PC-3 (cell line): Measurements from ENCODE around the gene EBF4. TPM values are rescaled to one million over a fixed set of nuclear protein-coding genes. Genes with fewer than 3 reads are reported as not detected.

Experiments
- ATAC-seq: fragments of 200-7000 bp; cut with Tn5 transposase; 2 replicates; pipeline ENCODE4 v1.9.1; 2020; ENCODE audit warnings: mild to moderate bottlenecking, moderate library complexity
- BruUV-seq: library from RNA; stranded (reverse); fragments of 400-500 nt; replicated peaks from 2 replicates; lab custom pipeline; 2021; lab: Mats Ljungman, UMichigan
- CTCF ChIA-PET: fragments of 300-600 bp; sonication (Branson Sonifier 250); formaldehyde crosslinking; loops from one replicate; lab custom pipeline; 2022; ENCODE audit warnings: antibody characterized with exemption; lab: Charles Lee
- POLR2A ChIA-PET: fragments of 300-600 bp; sonication (Branson Sonifier 250); formaldehyde crosslinking; loops from one replicate; lab custom pipeline; 2022; ENCODE audit warnings: antibody characterized with exemption; ENCODE audit not compliant: unreplicated experiment; lab: Charles Lee
- DNase-seq: peaks from one replicate; pipeline ENCODE4 v3.0.0-alpha.2; 2015
- H2AFZ ChIP-seq: fragments of 300-600 bp; sonication (generic); 2 replicates; pipeline ENCODE4 v1.6.0; 2016; ENCODE audit warnings: antibody characterized with exemption, low read length
- H3F3A ChIP-seq: fragments of 300-600 bp; sonication (generic); one replicate; pipeline ENCODE4 v1.6.0; 2017; ENCODE audit warnings: antibody characterized with exemption, low read length, control low read depth, mild to moderate bottlenecking; ENCODE audit not compliant: unreplicated experiment
- H3K27ac ChIP-seq: fragments of 300-600 bp; sonication (generic); 2 replicates; pipeline ENCODE4 v1.5.1; 2016; ENCODE audit warnings: mild to moderate bottlenecking, low read length
- H3K27me3 ChIP-seq: fragments of 300-600 bp; sonication (generic); 2 replicates; pipeline ENCODE4 v1.6.1; 2016; ENCODE audit warnings: low read length, mixed read lengths
- H3K36me3 ChIP-seq: fragments of 300-600 bp; sonication (generic); 2 replicates; pipeline ENCODE4 v1.6.1; 2016; ENCODE audit warnings: low read depth, mixed run types, low read length, mixed read lengths
- H3K4me1 ChIP-seq: fragments of 300-600 bp; sonication (generic); 2 replicates; pipeline ENCODE4 v1.5.1; 2016; ENCODE audit warnings: low read length; ENCODE audit not compliant: insufficient read depth
- H3K4me2 ChIP-seq: fragments of 300-600 bp; sonication (generic); 2 replicates; pipeline ENCODE4 v1.6.0; 2016; ENCODE audit warnings: low read length
- H3K4me3 ChIP-seq: fragments of 300-600 bp; sonication (generic); 2 replicates; pipeline ENCODE4 v1.5.1; 2016; ENCODE audit warnings: mild to moderate bottlenecking, low read length, mixed read lengths
- H3K79me2 ChIP-seq: fragments of 300-600 bp; sonication (generic); 2 replicates; pipeline ENCODE4 v1.6.1; 2017; ENCODE audit warnings: low read length, mixed read lengths
- H3K9ac ChIP-seq: fragments of 300-600 bp; sonication (generic); 2 replicates; pipeline ENCODE4 v1.6.0; 2016; ENCODE audit warnings: mild to moderate bottlenecking, low read length
- H3K9me2 ChIP-seq: fragments of 300-600 bp; sonication (generic); replicated peaks from 2 replicates; pipeline ENCODE4 v1.6.1; 2016; ENCODE audit warnings: mixed run types, low read length, mixed read lengths
- H3K9me3 ChIP-seq: fragments of 300-600 bp; sonication (generic); 2 replicates; pipeline ENCODE4 v1.6.1; 2016; ENCODE audit warnings: low read length, mixed read lengths
- H4K20me1 ChIP-seq: fragments of 300-600 bp; sonication (generic); 2 replicates; pipeline ENCODE4 v1.6.1; 2016; ENCODE audit warnings: low read length, mixed read lengths
- EZH2 ChIP-seq: fragments of 300-600 bp; sonication (generic); IDR thresholded peaks from one replicate; pipeline ENCODE4 v1.6.1; 2017; ENCODE audit warnings: antibody characterized with exemption, mild to moderate bottlenecking, low read length; ENCODE audit not compliant: unreplicated experiment
- EZH2phosphoT487 ChIP-seq: fragments of 300-600 bp; sonication (generic); IDR thresholded peaks from 2 replicates; pipeline ENCODE4 v1.6.1; 2018; ENCODE audit warnings: mild to moderate bottlenecking, antibody characterized with exemption, low read length, borderline replicate concordance
- intact Hi-C: fragments of 100-400 bp; cut with micrococcal nuclease; formaldehyde crosslinking; loops from 2 replicates; pipeline ENCODE4 v1.9.0; 2023
- total RNA-seq: library from RNA; depleted of rRNA; stranded (reverse); fragments of >200 nt; gene quantifications from 2 replicates; pipeline ENCODE4 v1.2.3, GENCODE V29; 2014
- TF ChIP-seq, protein P1 (sequence below): fragments of 300-600 bp; sonication (generic); conservative IDR thresholded peaks from 2 replicates; pipeline ENCODE4 v1.5.1; 2017; ENCODE audit warnings: antibody characterized with exemption, low read depth, mild to moderate bottlenecking, low read length

EBF4 gene
- total RNA-seq, 1 experiment from 2014 or later: 1.8 TPM

DNA sequence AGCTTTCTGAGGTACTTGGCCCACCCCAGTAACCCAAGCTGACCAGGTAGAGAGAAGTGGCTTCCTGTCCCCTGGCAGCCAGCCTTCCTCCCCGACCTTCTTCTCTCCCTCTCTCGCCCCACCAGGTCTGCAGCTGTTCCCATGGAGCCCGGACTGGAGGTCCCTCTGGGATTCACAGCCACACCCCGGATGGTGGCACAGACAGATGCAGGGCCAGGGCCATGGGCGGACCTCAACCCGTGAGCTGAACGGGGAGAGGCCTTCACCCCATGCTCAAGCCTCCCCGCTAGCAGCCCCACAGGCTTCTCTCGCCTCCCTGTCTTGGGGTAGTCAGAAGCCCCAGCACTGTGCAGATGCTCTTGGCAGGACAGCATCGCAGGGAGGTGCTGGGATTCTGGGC is 66.6 kb downstream of the EBF4 start:
- CTCF ChIA-PET: no interaction called here

DNA sequence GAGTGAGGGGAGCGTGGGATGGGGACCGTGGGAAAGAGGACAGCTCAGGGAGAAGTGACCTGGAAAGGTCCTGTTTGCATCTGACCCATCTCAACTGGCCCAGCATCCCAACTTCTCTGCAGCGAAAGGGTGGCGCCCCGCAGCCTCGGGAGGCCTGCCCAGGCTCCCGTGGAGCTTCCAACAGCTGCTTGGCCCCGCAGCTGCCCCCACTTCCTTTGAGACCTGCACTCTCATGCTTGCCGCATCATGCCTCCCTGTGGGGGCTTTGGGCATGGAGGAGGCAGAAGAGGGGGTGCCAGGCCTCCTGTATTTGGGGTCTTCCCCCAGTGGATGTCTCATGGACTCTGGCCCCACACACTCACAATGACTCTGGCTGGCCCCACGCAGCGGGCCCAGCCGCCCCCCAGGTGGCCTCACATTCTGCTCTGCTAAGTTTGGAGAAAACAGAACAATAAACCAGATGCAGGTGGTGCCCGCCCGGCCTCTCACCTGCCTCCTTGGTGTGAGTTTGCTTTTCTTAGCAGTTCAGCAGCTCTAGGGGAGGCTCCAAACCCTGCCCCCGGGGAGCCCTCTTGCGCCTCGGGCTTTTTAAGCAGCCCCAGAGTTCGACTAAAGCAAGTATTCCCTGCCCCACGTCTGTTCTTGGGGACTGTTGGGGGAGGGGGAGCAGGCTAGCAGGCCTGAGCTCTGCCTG is 67.2 kb downstream of the EBF4 start:
- H3K9me3 ChIP-seq: no peaks in the 10 kb centered on the region
- DNase-seq (no peak), ATAC-seq (no peak)
- no peak overlapping the region for H3K4me3 ChIP-seq
- ChIA-PET POLR2A (interaction anchor here (0.6 kb wide), 1 partner anchor 137 kb away, joined by 6 read pairs; no protein-coding TSS in a partner anchor), CTCF (no interaction called here)
- no peaks in the 10 kb centered on the region for H3K79me2 ChIP-seq
- no peaks in the 10 kb centered on the region for H3K27me3 ChIP-seq
- no peaks in the 10 kb centered on the region for H3K9me2 ChIP-seq
- H3K36me3 ChIP-seq: no peaks in the 10 kb centered on the region
- TF ChIP-seq EZH2: no peak
- no peak for TF ChIP-seq EZH2phosphoT487
- TF ChIP-seq, protein P1, sequence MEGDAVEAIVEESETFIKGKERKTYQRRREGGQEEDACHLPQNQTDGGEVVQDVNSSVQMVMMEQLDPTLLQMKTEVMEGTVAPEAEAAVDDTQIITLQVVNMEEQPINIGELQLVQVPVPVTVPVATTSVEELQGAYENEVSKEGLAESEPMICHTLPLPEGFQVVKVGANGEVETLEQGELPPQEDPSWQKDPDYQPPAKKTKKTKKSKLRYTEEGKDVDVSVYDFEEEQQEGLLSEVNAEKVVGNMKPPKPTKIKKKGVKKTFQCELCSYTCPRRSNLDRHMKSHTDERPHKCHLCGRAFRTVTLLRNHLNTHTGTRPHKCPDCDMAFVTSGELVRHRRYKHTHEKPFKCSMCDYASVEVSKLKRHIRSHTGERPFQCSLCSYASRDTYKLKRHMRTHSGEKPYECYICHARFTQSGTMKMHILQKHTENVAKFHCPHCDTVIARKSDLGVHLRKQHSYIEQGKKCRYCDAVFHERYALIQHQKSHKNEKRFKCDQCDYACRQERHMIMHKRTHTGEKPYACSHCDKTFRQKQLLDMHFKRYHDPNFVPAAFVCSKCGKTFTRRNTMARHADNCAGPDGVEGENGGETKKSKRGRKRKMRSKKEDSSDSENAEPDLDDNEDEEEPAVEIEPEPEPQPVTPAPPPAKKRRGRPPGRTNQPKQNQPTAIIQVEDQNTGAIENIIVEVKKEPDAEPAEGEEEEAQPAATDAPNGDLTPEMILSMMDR: no peak
- no peak overlapping the region for H3K9ac ChIP-seq
- no peak overlapping the region for H3K27ac ChIP-seq
- no TSS peak for BruUV-seq
- H4K20me1 ChIP-seq: no peaks in the 10 kb centered on the region
- H3K4me1 ChIP-seq: peaks cover 5% of the 10 kb centered on the region; the same call in 1 of the 2 replicates
- intact Hi-C loops: no loop called here
- H2AFZ ChIP-seq: no peak overlapping the region
- H3F3A ChIP-seq: no peaks in the 10 kb centered on the region
- H3K4me2 ChIP-seq: no peak overlapping the region

More for the DNA sequence above, 66.6 kb downstream of the EBF4 start:
- POLR2A ChIA-PET: interaction anchor here (0.6 kb wide), 1 partner anchor 136 kb away, joined by 6 read pairs; no protein-coding TSS in a partner anchor
- no peaks in the 10 kb centered on the region for H3K9me3 ChIP-seq
- H3K9ac ChIP-seq: no peak overlapping the region
- no peaks in the 10 kb centered on the region for H3K9me2 ChIP-seq
- H3K36me3 ChIP-seq: no peaks in the 10 kb centered on the region
- no peak overlapping the region for H2AFZ ChIP-seq
- no peak overlapping the region for H3K27ac ChIP-seq
- no peaks in the 10 kb centered on the region for H3K79me2 ChIP-seq
- no peaks in the 10 kb centered on the region for H4K20me1 ChIP-seq
- peaks cover 5% of the 10 kb centered on the region; the same call in 1 of the 2 replicates for H3K4me1 ChIP-seq
- no peak overlapping the region for H3K4me2 ChIP-seq
- no peak for DNase-seq
- no peak for ATAC-seq
- no peaks in the 10 kb centered on the region for H3F3A ChIP-seq
- no TSS peak for BruUV-seq
- intact Hi-C loops: no loop called here
- H3K4me3 ChIP-seq: no peak overlapping the region
- TF ChIP-seq EZH2 (no peak), EZH2phosphoT487 (no peak)
- no peaks in the 10 kb centered on the region for H3K27me3 ChIP-seq

DNA sequence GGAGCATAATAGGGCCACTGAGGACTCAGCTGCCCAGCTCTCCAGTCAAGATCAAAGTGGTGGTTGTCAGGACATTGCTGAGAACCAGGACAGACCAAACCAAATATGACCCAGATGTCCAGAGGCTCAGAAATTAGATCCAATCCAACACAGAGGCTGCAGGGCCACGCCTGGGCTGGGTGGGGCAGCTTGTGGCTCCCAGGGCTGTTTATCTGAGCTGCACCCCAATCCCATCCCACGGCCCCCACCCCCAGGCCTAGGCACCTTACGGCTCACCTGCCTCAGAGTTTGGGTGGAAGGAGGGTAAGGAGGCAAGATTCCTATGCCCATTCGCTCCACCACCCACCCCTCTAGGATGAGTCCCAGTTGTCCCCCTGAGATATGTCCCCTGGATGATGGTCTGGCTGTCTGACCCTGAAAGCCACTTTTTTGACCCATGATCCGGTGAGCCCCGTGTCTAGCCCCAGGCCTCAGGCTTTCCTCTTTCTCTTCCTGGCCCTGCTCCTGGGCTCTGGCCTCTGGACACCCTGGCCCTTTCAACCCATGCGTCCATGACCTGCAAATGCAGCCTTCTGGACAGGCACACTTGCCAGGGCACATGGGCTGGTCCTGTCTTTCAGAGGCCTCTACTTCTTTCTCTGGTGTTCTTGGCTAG is 67.8 kb downstream of the EBF4 start:
- Histone ChIP-seq H3K9me3 (no peaks in the 10 kb centered on the region), H3K4me2 (no peak overlapping the region), H3F3A (no peaks in the 10 kb centered on the region), H3K79me2 (no peaks in the 10 kb centered on the region), H3K4me1 (peaks cover 5% of the 10 kb centered on the region; the same call in 1 of the 2 replicates), H3K9ac (no peak overlapping the region), H3K4me3 (no peak overlapping the region), H3K27ac (no peak overlapping the region), H2AFZ (no peak overlapping the region), H3K27me3 (no peaks in the 10 kb centered on the region), H3K9me2 (no peaks in the 10 kb centered on the region), H4K20me1 (no peaks in the 10 kb centered on the region), H3K36me3 (no peaks in the 10 kb centered on the region)
- BruUV-seq: no TSS peak
- intact Hi-C loops: no loop called here
- DNase-seq (no peak), ATAC-seq (no peak)
- ChIA-PET POLR2A (no interaction called here), CTCF (no interaction called here)
- no peak for TF ChIP-seq EZH2
- no peak for TF ChIP-seq EZH2phosphoT487
- TF ChIP-seq, protein P1: no peak
